Ectodermal cell (in vitro differentiated cells): ENCODE measurements around the gene RGS6.

Experiments
- H3K27ac ChIP-seq: 2 replicates; pipeline ENCODE4 v1.7.0; 2013; ENCODE audit warnings: mild to moderate bottlenecking, low read depth, low read length; ENCODE audit not compliant: insufficient read depth, poor library complexity, severe bottlenecking
- H3K27me3 ChIP-seq: 2 replicates; pipeline ENCODE4 v1.7.0; 2013; ENCODE audit warnings: mild to moderate bottlenecking, low read length; ENCODE audit not compliant: insufficient read depth, control insufficient read depth, poor library complexity, severe bottlenecking
- H3K36me3 ChIP-seq: one replicate; pipeline ENCODE4 v1.7.0; 2013; ENCODE audit warnings: low read length; ENCODE audit not compliant: control insufficient read depth, insufficient read depth
- H3K4me1 ChIP-seq: one replicate; pipeline ENCODE4 v1.7.0; 2013; ENCODE audit warnings: low read length; ENCODE audit not compliant: control insufficient read depth, insufficient read depth
- H3K4me3 ChIP-seq: 2 replicates; pipeline ENCODE4 v1.7.0; 2013; ENCODE audit warnings: low read depth, low read length, control low read depth; ENCODE audit not compliant: insufficient read depth
- H3K9me3 ChIP-seq: 2 replicates; pipeline ENCODE4 v1.7.0; 2013; ENCODE audit warnings: mild to moderate bottlenecking, low read length, moderate library complexity; ENCODE audit not compliant: control insufficient read depth
- WGBS, 2 experiments: methylation state at CpG; one replicate each; pipeline ENCODE4 v1.1.7; 2013; ENCODE audit warnings: missing lambda C conversion rate in 2 of 2; 5-methylcytosine and 5-hydroxymethylcytosine counted together

RGS6 gene

DNA sequence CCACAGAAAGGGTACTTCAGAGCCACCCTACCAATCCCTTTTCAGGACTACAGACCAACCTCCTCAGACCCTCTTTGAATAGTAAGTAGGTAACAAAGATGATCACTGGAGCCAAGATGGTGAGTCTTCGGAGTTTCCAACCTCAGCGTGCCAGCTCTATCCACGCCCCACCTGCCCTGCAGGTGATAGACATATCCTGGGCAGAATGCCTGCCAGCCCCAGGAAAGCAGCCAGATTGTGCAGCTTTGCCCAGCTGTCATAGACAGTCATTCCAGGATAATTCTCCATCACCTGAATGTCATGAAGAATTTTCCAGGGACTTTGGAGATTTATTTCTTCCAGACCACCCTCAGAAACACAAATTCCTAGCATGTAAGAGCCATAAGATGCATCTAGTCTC lies 434.4 kb downstream of the RGS6 start:
- Histone ChIP-seq H3K4me1 (no peaks in the 10 kb centered on the region), H3K9me3 (no peaks in the 10 kb centered on the region), H3K4me3 (no peak overlapping the region), H3K27me3 (no peaks in the 10 kb centered on the region), H3K36me3 (no peaks in the 10 kb centered on the region), H3K27ac (no peak overlapping the region)
- 87 to 95% methylated on average over 3 of the region's 3 CpGs for WGBS, 2 experiments

GRCh38 chr14:72369106-72369505 lies 436.9 kb downstream of the RGS6 start:
- Histone ChIP-seq H3K4me3 (no peak overlapping the region), H3K9me3 (no peaks in the 10 kb centered on the region), H3K27me3 (no peaks in the 10 kb centered on the region), H3K4me1 (no peaks in the 10 kb centered on the region), H3K36me3 (no peaks in the 10 kb centered on the region), H3K27ac (no peak overlapping the region)

GRCh38 chr14:72377016-72377415 lies 444.8 kb downstream of the RGS6 start:
- Histone ChIP-seq H3K4me3 (no peak overlapping the region), H3K9me3 (peaks cover 2% of the 10 kb centered on the region), H3K27ac (no peak overlapping the region), H3K36me3 (no peaks in the 10 kb centered on the region), H3K27me3 (no peaks in the 10 kb centered on the region), H3K4me1 (no peaks in the 10 kb centered on the region)
- no CpG with 5 or more reads among the region's 3 CpGs for WGBS, 2 experiments

DNA sequence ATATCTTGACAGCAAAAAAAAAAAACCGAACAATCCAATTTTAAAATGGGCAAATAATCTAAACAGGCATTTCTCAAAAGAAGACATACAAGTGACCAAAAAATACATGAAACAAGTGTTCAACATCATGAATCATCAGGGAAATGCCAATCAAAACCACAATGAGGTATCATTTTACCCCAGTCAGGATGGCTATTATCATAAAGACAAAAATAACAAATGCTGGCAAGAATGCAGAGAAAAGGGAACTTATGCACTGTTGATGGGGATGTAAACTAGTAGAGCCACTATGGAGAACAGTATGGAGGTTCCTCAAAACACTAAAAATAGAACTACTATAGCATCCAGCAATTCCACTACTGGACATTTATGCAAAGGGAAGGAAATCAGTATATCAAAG lies 448.2 kb downstream of the RGS6 start:
- H3K27ac ChIP-seq, result no peak overlapping the region
- 75 to 86% methylated on average over 1 of the region's 1 CpG for WGBS, 2 experiments
- H3K4me1 ChIP-seq, result no peaks in the 10 kb centered on the region
- peaks cover 2% of the 10 kb centered on the region for H3K9me3 ChIP-seq
- H3K36me3 ChIP-seq, result no peaks in the 10 kb centered on the region
- H3K4me3 ChIP-seq, result no peak overlapping the region
- H3K27me3 ChIP-seq, result no peaks in the 10 kb centered on the region

DNA sequence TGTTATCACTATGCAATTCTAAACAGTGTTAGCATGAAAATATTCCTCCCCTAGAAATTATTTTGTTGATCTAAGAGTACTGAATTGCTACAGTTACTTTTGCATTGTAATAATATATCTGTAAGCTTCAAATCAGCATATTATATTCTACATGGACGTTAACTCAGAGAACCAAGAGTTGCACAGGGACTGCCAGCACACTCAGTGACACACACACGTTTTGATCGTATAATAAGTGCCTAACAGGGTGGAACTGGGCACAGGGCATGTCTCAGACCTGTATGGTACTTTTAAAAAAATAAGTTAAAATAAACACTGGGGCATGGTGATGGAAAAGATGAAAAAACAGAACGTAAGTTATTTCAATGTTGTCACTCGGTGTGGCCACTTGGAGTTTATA lies 451.6 kb downstream of the RGS6 start:
- no peaks in the 10 kb centered on the region for H3K4me1 ChIP-seq
- H3K27me3 ChIP-seq, result no peaks in the 10 kb centered on the region
- no peaks in the 10 kb centered on the region for H3K36me3 ChIP-seq
- no peak overlapping the region for H3K27ac ChIP-seq
- H3K4me3 ChIP-seq, result no peak overlapping the region
- 93 to 94% methylated on average over 5 of the region's 5 CpGs for WGBS, 2 experiments
- H3K9me3 ChIP-seq, result peaks cover 2% of the 10 kb centered on the region

- H3K4me1 ChIP-seq, result no peaks in the 10 kb centered on the region
- no peak overlapping the region for H3K27ac ChIP-seq
- no peaks in the 10 kb centered on the region for H3K9me3 ChIP-seq
- H3K36me3 ChIP-seq, result no peaks in the 10 kb centered on the region
- WGBS, 2 experiments, result 90 to 96% methylated on average over 3 of the region's 3 CpGs
- H3K4me3 ChIP-seq, result no peak overlapping the region
- H3K27me3 ChIP-seq, result no peaks in the 10 kb centered on the region
These were observed 455.5 kb downstream of the RGS6 start for GRCh38 chr14:72387726-72388125.

GRCh38 chr14:72389200-72389599 lies 457.0 kb downstream of the RGS6 start:
- Histone ChIP-seq H3K9me3 (no peaks in the 10 kb centered on the region), H3K36me3 (no peaks in the 10 kb centered on the region), H3K4me1 (no peaks in the 10 kb centered on the region), H3K27me3 (no peaks in the 10 kb centered on the region), H3K4me3 (no peak overlapping the region), H3K27ac (no peak overlapping the region)
- WGBS, 2 experiments, result 81 to 95% methylated on average over 6 to 7 of the region's 7 CpGs

- H3K9me3 ChIP-seq, result no peaks in the 10 kb centered on the region
- no peak overlapping the region for H3K27ac ChIP-seq
- peaks cover 11% of the 10 kb centered on the region for H3K4me1 ChIP-seq
- H3K36me3 ChIP-seq, result no peaks in the 10 kb centered on the region
- H3K4me3 ChIP-seq, result no peak overlapping the region
- 96% methylated on average over 4 of the region's 4 CpGs for WGBS, 2 experiments
- H3K27me3 ChIP-seq, result no peaks in the 10 kb centered on the region
These were observed 468.9 kb downstream of the RGS6 start for GRCh38 chr14:72401101-72401625.

DNA sequence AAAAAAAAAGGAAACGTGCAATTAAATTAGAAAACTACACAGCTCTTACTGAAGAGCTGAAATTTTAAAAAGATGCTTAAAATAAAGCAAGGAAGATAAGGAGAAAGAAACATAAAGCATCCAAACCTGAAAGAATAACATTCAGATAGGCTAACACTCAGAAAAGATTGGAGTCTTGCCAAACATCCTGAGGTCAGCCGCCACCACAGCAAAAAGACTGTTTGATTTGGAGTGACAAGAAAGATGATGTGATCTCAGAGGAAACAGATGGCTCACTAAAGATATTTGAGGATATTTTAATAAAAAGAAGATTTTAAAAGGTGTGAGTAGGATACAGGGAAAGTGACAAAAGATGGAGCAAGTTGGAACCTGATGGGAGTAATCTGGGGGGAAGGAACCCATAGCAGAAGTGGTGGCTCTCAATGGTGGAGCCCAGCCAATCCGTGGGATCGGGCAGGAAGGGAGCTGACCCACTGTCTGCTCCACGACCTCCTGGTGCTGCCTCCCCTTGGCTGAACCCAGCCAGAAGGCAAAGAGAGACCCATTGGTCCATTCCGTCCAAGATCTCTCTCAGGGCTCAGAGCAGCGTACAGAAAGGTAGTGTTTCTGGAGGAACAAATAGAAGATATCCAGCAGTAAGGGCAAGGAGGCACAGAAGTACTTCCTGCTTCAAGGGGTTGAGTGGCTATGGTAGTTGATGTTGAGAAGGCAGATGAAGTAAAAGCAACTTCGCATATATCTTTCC lies 469.6 kb downstream of the RGS6 start:
- Histone ChIP-seq H3K36me3 (no peaks in the 10 kb centered on the region), H3K4me1 (peaks cover 11% of the 10 kb centered on the region), H3K4me3 (no peak overlapping the region), H3K27ac (no peak overlapping the region), H3K27me3 (no peaks in the 10 kb centered on the region), H3K9me3 (no peaks in the 10 kb centered on the region)
- 87 to 93% methylated on average over 7 of the region's 8 CpGs for WGBS, 2 experiments

DNA sequence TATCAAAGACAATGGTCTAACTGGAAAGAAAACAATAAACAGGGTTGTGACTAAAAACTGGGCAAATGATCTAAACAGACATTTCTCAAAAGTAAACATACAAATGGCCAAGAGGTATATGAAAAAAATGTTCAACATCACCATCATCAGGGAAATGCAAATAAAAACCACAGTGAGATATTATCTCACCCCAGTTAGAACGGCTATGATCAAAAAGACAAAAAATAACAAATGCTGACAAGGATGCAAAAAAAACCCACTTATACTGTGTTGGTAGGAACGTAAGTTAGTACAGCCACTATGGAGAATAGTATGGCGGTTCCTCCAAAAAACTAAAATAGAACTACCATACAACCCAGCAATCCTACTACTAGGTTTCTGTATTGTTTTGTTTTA lies 470.1 kb downstream of the RGS6 start:
- Histone ChIP-seq H3K27ac (no peak overlapping the region), H3K4me3 (no peak overlapping the region)
- 80 to 97% methylated on average over 1 to 2 of the region's 3 CpGs for WGBS, 2 experiments

More for the DNA sequence above, 470.1 kb downstream of the RGS6 start:
- H3K9me3 ChIP-seq, result no peaks in the 10 kb centered on the region
- no peaks in the 10 kb centered on the region for H3K27me3 ChIP-seq
- no peaks in the 10 kb centered on the region for H3K36me3 ChIP-seq
- peaks cover 11% of the 10 kb centered on the region for H3K4me1 ChIP-seq
